Activated CD8-positive, alpha-beta memory T cell treated with anti-CD3 and anti-CD28 coated beads, Interleukin-2, amount 10 ng/mL, durations not matched to agents 7 days and 5 days (primary cell): ENCODE data around the gene HSPB9. TPM values are rescaled to one million over a fixed set of nuclear protein-coding genes. Genes with fewer than 3 reads are reported as not detected.
A peak's percentile ranks its signal among the peaks of the same experiment; 100 is the strongest.
"Not testable (repeated sequence)": the region's sequence is repeated elsewhere in the genome, so short reads cannot be mapped to it uniquely, and the experiment has no call there.

Source experiments
- ATAC-seq: fragments of 150-1000 bp; cut with Tn5 transposase; one replicate; pipeline ENCODE4 v1.10.0; 2021; ENCODE audit warnings: moderate library complexity
- CTCF ChIA-PET: fragments of 350-600 bp; sonication (Branson Sonifier 250); formaldehyde crosslinking; loops from one replicate; lab custom pipeline; 2021; ENCODE audit warnings: antibody characterized with exemption; lab: Charles Lee
- DNase-seq: peaks from one replicate; pipeline ENCODE4 v3.0.0-alpha.2; 2020
- H3K27ac Mint-ChIP-seq: one replicate; pipeline ENCODE4 v1.8.0; 2021; ENCODE audit warnings: mild to moderate bottlenecking, mixed read lengths
- H3K27me3 Mint-ChIP-seq: one replicate; pipeline ENCODE4 v1.8.0; 2021; ENCODE audit warnings: mixed read lengths
- H3K36me3 Mint-ChIP-seq: one replicate; pipeline ENCODE4 v1.8.0; 2021; ENCODE audit warnings: mild to moderate bottlenecking, mixed read lengths
- H3K4me1 Mint-ChIP-seq: one replicate; pipeline ENCODE4 v1.8.0; 2021; ENCODE audit warnings: mixed read lengths
- H3K4me3 Mint-ChIP-seq: one replicate; pipeline ENCODE4 v1.8.0; 2021; ENCODE audit warnings: mild to moderate bottlenecking, moderate library complexity, mixed read lengths
- H3K9me3 Mint-ChIP-seq: one replicate; pipeline ENCODE4 v1.8.0; 2022; ENCODE audit warnings: low read depth, mixed read lengths
- total RNA-seq, 2 experiments: library from RNA; stranded (reverse); gene quantifications; one replicate each; pipeline ENCODE4 v1.2.3, GENCODE V29; 2021

HSPB9 gene
- total RNA-seq, 2 experiments from 2014 or later, result 0.58 TPM; not detected in 1

DNA sequence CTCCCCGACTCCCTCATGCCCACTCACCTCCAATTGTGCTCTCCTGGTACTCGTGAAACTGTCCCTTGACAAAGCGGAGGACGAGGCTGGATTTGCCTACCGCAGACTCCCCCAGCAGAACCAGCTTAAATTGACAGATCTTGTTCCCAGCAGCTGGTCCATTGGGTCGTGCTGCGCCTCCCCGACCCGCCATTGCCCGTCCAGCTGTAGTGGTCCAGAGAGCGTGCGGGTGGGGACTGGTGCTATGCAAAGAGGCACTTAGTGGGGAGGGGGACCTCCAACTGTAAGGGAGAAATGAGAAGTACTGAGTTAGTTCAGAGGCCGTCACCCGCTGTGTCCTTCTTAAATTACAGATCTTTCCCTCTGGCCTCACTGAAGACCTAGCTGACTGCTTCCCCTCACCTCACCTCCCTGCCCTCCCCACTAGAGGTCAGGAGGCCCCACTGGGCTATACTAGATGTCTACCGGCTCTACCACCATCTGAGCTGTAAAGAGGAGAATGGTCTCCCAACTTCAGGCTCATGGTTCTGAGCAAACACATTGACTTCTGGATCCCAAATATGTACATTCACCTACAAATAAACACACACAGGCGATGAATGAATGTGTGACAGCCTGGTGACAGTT lies 7.8 kb downstream of the HSPB9 start:
- no peak for DNase-seq
- Mint-ChIP-seq H3K9me3 (no peaks in the 10 kb centered on the region), H3K36me3 (peaks cover 27% of the 10 kb centered on the region), H3K27ac (peak overlapping the region; percentile 38), H3K27me3 (no peaks in the 10 kb centered on the region), H3K4me1 (peaks cover 40% of the 10 kb centered on the region), H3K4me3 (no peak overlapping the region)
- no peak for ATAC-seq
- CTCF ChIA-PET, result interaction anchor here (0.9 to 1.3 kb wide), 3 partner anchors 10 to 88 kb away, joined by 3 to 4 read pairs (median 4); no protein-coding TSS in a partner anchor

DNA sequence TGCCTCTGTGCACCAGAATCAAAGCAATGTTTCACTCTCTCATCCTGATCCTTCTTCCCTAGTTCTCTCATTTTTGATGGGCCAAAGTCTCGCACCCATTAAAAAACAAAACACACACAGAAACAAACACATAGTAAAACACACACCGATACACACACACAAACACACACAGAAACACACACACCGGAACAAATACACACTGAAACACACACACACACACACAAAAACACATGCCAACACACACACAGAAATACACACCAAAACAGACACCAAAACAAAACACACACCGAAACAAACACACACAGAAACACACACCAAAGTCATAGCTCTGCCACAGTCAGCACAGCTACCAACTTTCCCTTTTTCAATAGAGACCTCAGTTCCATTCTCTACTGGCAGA lies 8.6 kb downstream of the HSPB9 start:
- ATAC-seq, result no peak
- DNase-seq, result no peak
- CTCF ChIA-PET, result interaction anchor here (0.7 to 1.0 kb wide), 3 partner anchors 48 to 275 kb away, joined by 3 to 4 read pairs (median 3); no protein-coding TSS in a partner anchor
- peak overlapping the region; percentile 41 for H3K27ac Mint-ChIP-seq
- H3K4me1 Mint-ChIP-seq, result peaks cover 48% of the 10 kb centered on the region
- no peaks in the 10 kb centered on the region for H3K27me3 Mint-ChIP-seq
- no peak overlapping the region for H3K4me3 Mint-ChIP-seq
- no peaks in the 10 kb centered on the region for H3K9me3 Mint-ChIP-seq
- peaks cover 26% of the 10 kb centered on the region for H3K36me3 Mint-ChIP-seq

DNA sequence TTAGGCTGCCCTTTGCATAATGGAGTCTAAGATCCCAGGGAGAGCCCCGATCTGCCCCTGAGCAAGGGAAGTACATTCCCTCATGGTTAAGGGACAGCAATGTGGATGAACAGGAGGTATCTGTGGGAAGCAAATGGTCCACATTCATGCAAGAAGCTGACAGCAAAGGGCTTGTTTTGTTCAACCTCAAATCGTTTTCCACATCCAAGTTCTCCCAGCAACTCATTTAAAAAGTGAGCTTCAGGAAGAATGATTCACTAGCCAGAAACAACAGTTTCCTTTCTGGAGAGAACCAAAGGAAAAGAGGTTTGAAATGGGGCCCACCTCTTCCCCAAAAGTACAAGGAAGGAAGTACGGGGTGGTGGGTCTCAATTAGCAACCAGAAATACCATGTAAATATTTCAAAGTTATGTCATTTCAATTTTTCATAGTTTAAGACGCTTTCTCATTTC lies 9.4 kb downstream of the HSPB9 start:
- no peaks in the 10 kb centered on the region for H3K27me3 Mint-ChIP-seq
- H3K27ac Mint-ChIP-seq, result peak overlapping the region; percentile 11
- ATAC-seq (no peak), DNase-seq (no peak)
- no peaks in the 10 kb centered on the region for H3K9me3 Mint-ChIP-seq
- peaks cover 52% of the 10 kb centered on the region for H3K4me1 Mint-ChIP-seq
- H3K36me3 Mint-ChIP-seq, result peaks cover 26% of the 10 kb centered on the region
- H3K4me3 Mint-ChIP-seq, result no peak overlapping the region
- CTCF ChIA-PET, result interaction anchor here (0.7 to 4.8 kb wide), 3 partner anchors 47 to 274 kb away, joined by 3 to 16 read pairs (median 3); partner anchors contain the start of gene KCNH4

DNA sequence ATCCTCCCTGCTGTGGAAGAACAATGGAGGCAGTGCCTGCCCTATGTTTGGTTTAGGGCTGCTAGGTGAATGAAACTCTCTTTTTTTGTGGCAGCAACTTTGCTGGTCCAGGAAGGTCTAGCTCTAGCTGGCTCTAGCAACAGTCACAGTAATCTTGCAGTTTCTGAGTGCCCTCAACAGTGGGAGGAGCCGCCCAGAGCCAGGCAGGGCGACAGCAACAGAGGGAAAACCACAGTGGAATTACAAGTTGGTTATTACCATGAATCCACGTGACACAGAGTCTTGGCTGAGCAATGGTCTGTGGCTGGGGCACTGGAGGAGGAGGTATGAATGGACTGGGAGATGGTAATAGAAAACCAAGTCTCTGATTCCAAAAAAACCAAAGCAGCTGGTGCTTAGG lies 10.3 kb downstream of the HSPB9 start:
- DNase-seq (no peak), ATAC-seq (peak; percentile 61)
- peak overlapping the region; percentile 72 for H3K27ac Mint-ChIP-seq
- peaks cover 24% of the 10 kb centered on the region for H3K36me3 Mint-ChIP-seq
- no peak overlapping the region for H3K4me3 Mint-ChIP-seq
- CTCF ChIA-PET, result interaction anchor here (0.7 to 4.8 kb wide), 2 partner anchors 13 to 48 kb away, joined by 4 to 16 read pairs; partner anchors contain the start of gene KCNH4
- H3K27me3 Mint-ChIP-seq, result no peaks in the 10 kb centered on the region
- H3K9me3 Mint-ChIP-seq, result no peaks in the 10 kb centered on the region
- H3K4me1 Mint-ChIP-seq, result peaks cover 52% of the 10 kb centered on the region

DNA sequence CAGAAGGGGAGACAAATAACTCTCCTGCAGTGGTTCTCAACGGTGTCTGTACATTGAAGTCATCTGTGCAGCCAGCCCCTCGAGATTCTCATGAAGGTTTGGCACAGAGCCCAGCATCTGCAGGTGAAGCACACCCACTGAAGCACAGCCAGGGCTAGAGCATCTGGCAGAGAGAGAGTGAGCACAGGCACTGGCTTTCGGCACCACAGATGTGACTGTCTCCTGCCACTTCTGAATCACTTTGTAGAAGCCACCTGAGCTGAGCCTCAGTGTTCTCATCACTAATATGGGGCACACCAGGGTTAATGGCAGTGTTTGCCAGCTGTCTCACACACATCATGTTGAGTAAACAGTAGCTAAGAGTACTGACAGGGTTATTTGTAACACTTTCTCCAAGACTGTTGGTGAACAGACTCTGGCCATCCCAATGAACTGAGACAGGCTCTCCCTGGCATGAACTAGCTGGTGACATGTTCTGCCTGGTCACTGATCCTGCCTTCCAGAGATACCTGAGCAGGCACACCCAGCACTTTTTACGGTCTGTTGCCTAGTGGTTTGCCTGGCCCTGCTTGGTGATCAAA lies 10.9 kb downstream of the HSPB9 start:
- peaks cover 19% of the 10 kb centered on the region for H3K36me3 Mint-ChIP-seq
- no peak overlapping the region for H3K4me3 Mint-ChIP-seq
- no peaks in the 10 kb centered on the region for H3K9me3 Mint-ChIP-seq
- peak; percentile 53 for ATAC-seq
- H3K4me1 Mint-ChIP-seq, result peaks cover 51% of the 10 kb centered on the region
- peak overlapping the region; percentile 72 for H3K27ac Mint-ChIP-seq
- no peaks in the 10 kb centered on the region for H3K27me3 Mint-ChIP-seq
- DNase-seq, result no peak
- CTCF ChIA-PET, result interaction anchor here (0.7 to 4.8 kb wide), 4 partner anchors 13 to 48 kb away, joined by 3 to 16 read pairs (median 4); partner anchors contain the start of gene KCNH4

DNA sequence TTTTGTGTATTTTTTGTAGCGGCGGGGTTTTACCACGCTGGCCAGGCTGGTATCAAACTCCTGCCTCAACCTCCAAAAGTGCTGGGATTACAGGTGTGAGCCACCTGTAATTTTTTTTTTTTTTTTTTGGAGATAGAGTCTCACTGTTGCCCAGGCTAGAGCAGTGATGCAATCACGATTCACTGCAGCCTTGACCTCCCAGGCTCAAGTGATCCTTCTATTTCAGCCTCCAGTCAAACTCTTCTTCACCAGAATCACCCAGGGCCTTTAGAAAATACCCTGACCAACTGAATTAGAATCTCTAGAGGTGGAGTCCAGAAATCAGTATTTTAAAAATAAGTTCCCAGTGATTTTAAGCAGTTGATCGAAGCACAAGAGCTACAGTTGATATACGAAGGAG lies 12.5 kb downstream of the HSPB9 start:
- ATAC-seq (no peak), DNase-seq (no peak)
- Mint-ChIP-seq H3K9me3 (no peaks in the 10 kb centered on the region), H3K4me1 (peaks cover 54% of the 10 kb centered on the region), H3K36me3 (peaks cover 16% of the 10 kb centered on the region), H3K4me3 (no peak overlapping the region), H3K27ac (no peak overlapping the region), H3K27me3 (no peaks in the 10 kb centered on the region)
- CTCF ChIA-PET, result interaction anchor here (1.1 to 4.8 kb wide), 2 partner anchors 44 to 46 kb away, joined by 3 to 16 read pairs; partner anchors contain the start of gene KCNH4

DNA sequence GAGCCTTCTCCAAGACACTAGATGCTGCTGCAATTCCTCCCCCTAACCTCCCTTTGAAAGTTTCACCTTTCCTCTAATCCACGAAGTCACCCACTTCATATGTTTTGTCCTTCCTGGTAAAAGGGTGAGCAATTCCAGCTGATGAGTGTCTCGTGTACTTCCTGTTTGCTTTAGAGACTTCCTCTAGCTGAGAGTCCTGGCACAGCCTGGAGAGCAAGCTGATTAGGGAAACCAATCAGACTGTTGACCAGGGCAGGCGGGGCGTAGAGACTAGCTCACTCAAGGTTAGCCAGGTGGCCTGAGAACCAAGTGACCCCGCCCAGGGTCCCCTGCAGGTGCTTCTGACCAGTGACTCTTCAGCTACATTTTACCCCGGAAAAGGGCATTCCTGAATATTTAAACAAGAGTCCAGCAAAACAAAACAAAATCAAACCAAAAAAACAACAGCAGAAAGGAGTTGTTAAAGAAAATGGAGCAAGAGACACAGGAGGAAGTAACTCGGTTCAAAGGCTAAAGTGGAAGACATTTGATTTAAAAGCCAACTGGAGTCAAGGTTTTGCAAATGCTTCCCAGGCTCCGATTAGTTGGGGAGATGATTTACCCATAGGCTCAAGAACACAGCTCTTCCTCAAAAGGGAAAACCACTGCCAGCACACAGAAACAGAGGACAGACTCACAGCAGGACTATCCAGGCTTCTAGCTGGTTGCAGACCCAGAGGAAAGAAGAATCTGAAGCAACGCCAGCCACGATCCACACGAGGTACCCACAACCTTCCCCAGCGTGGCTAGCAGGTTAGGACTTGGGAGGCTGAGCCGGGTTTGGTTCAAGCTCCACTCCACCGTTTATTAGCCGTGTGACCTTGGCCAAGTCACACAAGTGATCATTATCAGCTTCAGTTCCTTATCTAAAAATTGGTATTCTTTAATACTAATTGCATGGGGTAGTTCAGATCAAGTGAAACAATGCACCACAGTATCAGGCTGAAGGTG lies 13.4 kb downstream of the HSPB9 start:
- no peaks in the 10 kb centered on the region for H3K9me3 Mint-ChIP-seq
- peaks cover 11% of the 10 kb centered on the region for H3K36me3 Mint-ChIP-seq
- H3K4me1 Mint-ChIP-seq, result peaks cover 51% of the 10 kb centered on the region
- H3K27me3 Mint-ChIP-seq, result no peaks in the 10 kb centered on the region
- ATAC-seq (no peak), DNase-seq (no peak)
- CTCF ChIA-PET, result interaction anchor here (0.5 to 4.8 kb wide), 7 partner anchors 17 to 190 kb away, joined by 3 to 16 read pairs (median 3); partner anchors contain the start of gene KCNH4
- peak overlapping the region; percentile 65 for H3K27ac Mint-ChIP-seq
- H3K4me3 Mint-ChIP-seq, result no peak overlapping the region

DNA sequence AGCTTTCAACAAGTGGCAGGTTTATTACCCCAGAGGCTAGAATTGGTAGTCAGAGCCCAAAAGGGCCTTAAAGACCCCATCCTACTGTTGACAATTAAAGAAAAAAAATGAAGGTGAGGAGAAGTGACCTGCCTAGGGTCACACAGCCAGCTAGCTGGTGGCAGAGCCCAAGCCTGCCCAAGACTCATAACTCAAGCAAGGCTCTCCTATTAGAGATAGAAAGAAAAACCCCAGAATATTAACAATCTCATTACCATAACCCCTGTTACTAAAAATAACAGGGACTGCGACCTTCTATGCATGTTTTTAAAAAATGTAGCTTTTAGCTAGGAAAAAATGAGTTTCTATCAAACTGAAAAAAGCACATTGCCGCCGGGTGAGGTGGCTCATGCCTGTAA lies 14.0 kb downstream of the HSPB9 start:
- DNase-seq (no peak), ATAC-seq (no peak)
- Mint-ChIP-seq H3K36me3 (peaks cover 14% of the 10 kb centered on the region), H3K4me1 (peaks cover 47% of the 10 kb centered on the region), H3K9me3 (no peaks in the 10 kb centered on the region), H3K27ac (no peak overlapping the region), H3K4me3 (no peak overlapping the region), H3K27me3 (no peaks in the 10 kb centered on the region)
- CTCF ChIA-PET, result interaction anchor here (0.6 to 4.8 kb wide), 6 partner anchors 18 to 292 kb away, joined by 3 to 16 read pairs (median 4); partner anchors contain the start of gene KCNH4

DNA sequence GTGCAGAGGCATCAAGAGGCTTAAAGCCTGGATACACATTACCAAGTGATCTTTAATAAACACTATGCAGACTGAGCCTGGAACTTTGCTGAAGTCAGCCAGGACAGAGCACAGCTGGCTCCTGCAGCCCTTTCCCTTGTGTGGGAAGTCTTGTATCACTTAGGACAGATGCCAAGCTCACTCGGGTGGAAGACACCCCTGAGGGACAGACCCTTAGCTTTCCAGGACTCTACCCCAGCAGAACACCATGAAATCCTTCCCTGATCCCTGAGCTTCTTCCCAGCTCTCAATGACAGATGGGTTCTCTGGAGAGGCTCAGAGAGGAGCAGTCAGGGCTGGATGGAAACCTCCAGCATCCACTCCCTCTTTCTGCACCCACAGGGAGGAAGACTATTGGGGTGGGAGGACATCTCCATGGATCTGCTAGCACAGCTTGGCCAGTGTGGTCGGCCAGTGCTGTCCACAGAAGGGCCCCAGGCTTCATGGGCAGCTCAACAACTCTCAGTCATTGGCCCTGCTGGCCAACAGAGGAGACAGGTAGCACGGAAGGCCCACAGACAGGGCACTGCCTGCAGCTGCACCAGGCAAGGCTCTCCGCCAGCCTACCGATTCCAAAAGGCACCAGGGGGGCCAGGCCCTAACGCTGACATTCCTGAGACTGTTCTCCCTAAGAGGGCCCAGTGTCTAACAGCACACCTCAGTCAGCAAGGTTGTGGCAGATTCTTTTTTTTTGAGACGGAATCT lies 16.3 kb downstream of the HSPB9 start:
- H3K4me1 Mint-ChIP-seq, result peaks cover 36% of the 10 kb centered on the region
- DNase-seq (no peak), ATAC-seq (no peak)
- CTCF ChIA-PET, result interaction anchor here (0.8 to 2.3 kb wide), 4 partner anchors 14 to 174 kb away, joined by 3 to 11 read pairs (median 6); partner anchors contain the start of gene NKIRAS2
- H3K9me3 Mint-ChIP-seq, result no peaks in the 10 kb centered on the region
- H3K36me3 Mint-ChIP-seq, result peaks cover 23% of the 10 kb centered on the region
- no peak overlapping the region for H3K4me3 Mint-ChIP-seq
- no peaks in the 10 kb centered on the region for H3K27me3 Mint-ChIP-seq
- no peak overlapping the region for H3K27ac Mint-ChIP-seq

DNA sequence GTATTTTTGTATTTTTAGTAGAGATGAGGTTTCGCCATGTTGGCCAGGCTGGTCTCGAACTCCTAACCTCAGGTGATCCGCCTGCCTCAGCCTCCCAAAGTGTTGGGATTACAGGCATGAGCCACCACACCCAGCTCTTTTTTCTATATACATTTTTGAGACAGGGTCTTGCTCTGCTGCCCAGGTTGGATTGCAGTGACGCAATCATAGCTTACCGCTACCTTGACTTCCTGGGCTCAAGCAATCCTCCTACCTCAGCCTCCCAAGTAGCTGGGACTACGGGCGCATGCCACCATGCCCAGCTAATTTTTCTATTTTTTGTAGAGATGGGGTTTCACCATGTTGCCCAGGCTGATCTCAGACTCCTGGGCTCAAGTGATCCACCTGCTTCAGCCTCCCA lies 18.1 kb downstream of the HSPB9 start:
- Mint-ChIP-seq H3K36me3 (peaks cover 22% of the 10 kb centered on the region), H3K4me1 (peaks cover 25% of the 10 kb centered on the region)
- not testable (repeated sequence) for ATAC-seq, H3K27ac Mint-ChIP-seq, H3K4me3 Mint-ChIP-seq, H3K9me3 Mint-ChIP-seq, H3K27me3 Mint-ChIP-seq, DNase-seq
- CTCF ChIA-PET, result interaction anchor here (1.5 to 2.2 kb wide), 2 partner anchors 12 to 115 kb away, joined by 3 to 7 read pairs; no protein-coding TSS in a partner anchor

DNA sequence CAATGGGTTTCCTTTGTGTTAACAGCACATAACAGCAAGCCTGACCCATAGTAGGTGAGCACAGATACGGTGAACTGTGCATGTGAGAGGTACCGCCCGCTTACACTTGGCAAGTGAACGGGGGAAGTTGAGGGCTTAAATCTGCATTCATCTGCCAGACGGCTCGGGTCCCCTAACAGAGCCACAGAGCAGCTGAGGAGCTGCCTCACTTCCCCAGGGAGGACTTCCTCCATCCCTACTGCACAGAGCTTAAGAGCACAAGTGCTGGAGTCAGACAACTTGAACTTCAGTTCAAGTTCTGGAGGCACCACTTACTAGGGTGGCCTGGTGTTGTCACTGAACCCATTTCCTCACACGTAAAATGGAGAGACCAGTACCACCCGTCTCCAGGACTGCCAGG lies 18.8 kb downstream of the HSPB9 start:
- no peak overlapping the region for H3K27ac Mint-ChIP-seq
- CTCF ChIA-PET, result interaction anchor here (1.5 kb wide), 1 partner anchor 116 kb away, joined by 3 read pairs; no protein-coding TSS in a partner anchor
- peaks cover 19% of the 10 kb centered on the region for H3K4me1 Mint-ChIP-seq
- H3K36me3 Mint-ChIP-seq, result peaks cover 19% of the 10 kb centered on the region
- no peaks in the 10 kb centered on the region for H3K27me3 Mint-ChIP-seq
- DNase-seq (no peak), ATAC-seq (no peak)
- no peak overlapping the region for H3K4me3 Mint-ChIP-seq
- no peaks in the 10 kb centered on the region for H3K9me3 Mint-ChIP-seq

DNA sequence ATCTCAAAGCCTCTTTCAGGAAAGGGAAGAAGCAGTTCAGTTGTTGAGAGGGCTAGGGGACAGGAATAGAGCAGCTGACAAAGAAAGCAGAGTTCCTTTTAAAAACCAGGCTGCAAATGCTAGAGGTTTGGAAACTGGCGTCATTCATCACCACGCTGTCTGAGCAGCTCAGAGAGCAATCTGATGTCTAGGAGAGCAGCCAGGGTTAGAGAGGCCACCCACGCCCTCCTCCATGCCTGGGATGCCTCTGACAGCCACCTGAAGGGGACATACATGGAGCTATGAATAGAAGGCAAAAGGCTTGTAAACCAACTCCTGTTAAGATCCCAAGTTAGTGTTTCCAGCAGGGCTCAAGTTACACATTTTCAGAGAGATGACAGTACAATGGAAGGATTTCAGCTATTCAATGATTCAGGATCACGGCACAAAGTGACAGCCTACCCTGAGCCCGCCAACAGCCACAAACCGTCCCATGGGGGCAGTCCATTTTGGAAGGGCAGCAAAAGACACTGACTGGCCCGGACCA lies 19.8 kb downstream of the HSPB9 start:
- ATAC-seq (no peak), DNase-seq (no peak)
- H3K36me3 Mint-ChIP-seq, result peaks cover 22% of the 10 kb centered on the region
- no peak overlapping the region for H3K4me3 Mint-ChIP-seq
- H3K9me3 Mint-ChIP-seq, result no peaks in the 10 kb centered on the region
- CTCF ChIA-PET, result no interaction called here
- H3K4me1 Mint-ChIP-seq, result peaks cover 16% of the 10 kb centered on the region
- no peaks in the 10 kb centered on the region for H3K27me3 Mint-ChIP-seq
- H3K27ac Mint-ChIP-seq, result no peak overlapping the region
